ENCODE results near the gene OGT.

Gene OGT

GRCh38 chrX:71619193-71619592 is 86.3 kb downstream of the OGT start:
- no peak overlapping the region for H3K4me3 ChIP-seq (ENCODE audit: low read depth, low read length)
- in situ Hi-C loops (cut with HindIII; ENCODE audit: low sequenced_read_pairs) = no loop called here
- no peak for DNase-seq (ENCODE audit: low read depth)
- no peak for TF ChIP-seq CTCF (IDR thresholded peaks at IDR 0.05; ENCODE audit: low read depth, low read length, missing control alignments)

GRCh38 chrX:71619986-71620385 is 87.1 kb downstream of the OGT start:
- H3K4me3 ChIP-seq (ENCODE audit: low read depth, low read length) = no peak overlapping the region
- no peak for DNase-seq (ENCODE audit: low read depth)
- in situ Hi-C loops (cut with HindIII; ENCODE audit: low sequenced_read_pairs) = no loop called here
- no peak for TF ChIP-seq CTCF (IDR thresholded peaks at IDR 0.05; ENCODE audit: low read depth, low read length, missing control alignments)

GRCh38 chrX:71621603-71622002 is 88.7 kb downstream of the OGT start:
- DNase-seq (ENCODE audit: low read depth) = no peak
- in situ Hi-C loops (cut with HindIII; ENCODE audit: low sequenced_read_pairs) = no loop called here
- no peak for TF ChIP-seq CTCF (IDR thresholded peaks at IDR 0.05; ENCODE audit: low read depth, low read length, missing control alignments)
- H3K4me3 ChIP-seq (ENCODE audit: low read depth, low read length) = no peak overlapping the region

- no peak for TF ChIP-seq CTCF (IDR thresholded peaks at IDR 0.05; ENCODE audit: low read depth, low read length, missing control alignments)
- in situ Hi-C loops (cut with HindIII; ENCODE audit: low sequenced_read_pairs) = no loop called here
- H3K4me3 ChIP-seq (ENCODE audit: low read depth, low read length) = no peak overlapping the region
- no peak for DNase-seq (ENCODE audit: low read depth)
Measured at GRCh38 chrX:71622032-71622575, 89.2 kb downstream of the OGT start.

- in situ Hi-C loops (cut with HindIII; ENCODE audit: low sequenced_read_pairs) = no loop called here
- peak; percentile 36 for TF ChIP-seq CTCF (IDR thresholded peaks at IDR 0.05; ENCODE audit: low read depth, low read length, missing control alignments)
- no peak overlapping the region for H3K4me3 ChIP-seq (ENCODE audit: low read depth, low read length)
Measured at GRCh38 chrX:71622576-71623450, 89.9 kb downstream of the OGT start.

GRCh38 chrX:71623714-71624113 is 90.8 kb downstream of the OGT start:
- no peak for DNase-seq (ENCODE audit: low read depth)
- H3K4me3 ChIP-seq (ENCODE audit: low read depth, low read length) = no peak overlapping the region
- TF ChIP-seq CTCF (IDR thresholded peaks at IDR 0.05; ENCODE audit: low read depth, low read length, missing control alignments) = no peak
- in situ Hi-C loops (cut with HindIII; ENCODE audit: low sequenced_read_pairs) = no loop called here

More at GRCh38 chrX:71622576-71623450, 89.9 kb downstream of the OGT start:
- peak; percentile 49 for DNase-seq (ENCODE audit: low read depth)
